Skeletal muscle tissue (tissue), 4 donors: ENCODE results near the gene XRCC3. TPM values are rescaled to one million over a fixed set of nuclear protein-coding genes. Genes with fewer than 3 reads are reported as not detected.
A peak's percentile ranks its signal among the peaks of the same experiment; 100 is the strongest.
"Not testable (repeated sequence)": the region's sequence is repeated elsewhere in the genome, so short reads cannot be mapped to it uniquely, and the experiment has no call there.

Experiments
- H3K27ac ChIP-seq: one replicate; pipeline ENCODE4 v1.7.0; 2013; ENCODE audit warnings: mild to moderate bottlenecking, low read depth, low read length, inconsistent platforms
- H3K27me3 ChIP-seq, 3 donors: one replicate each; pipeline ENCODE4 v1.7.0; 2013; ENCODE audit warnings: low read length in 3 of 3; ENCODE audit not compliant: control insufficient read depth in 3 of 3, insufficient read depth in 3 of 3
- H3K36me3 ChIP-seq, 3 donors: one replicate each; pipeline ENCODE4 v1.7.0; 2013; ENCODE audit warnings: low read length in 3 of 3; ENCODE audit not compliant: control insufficient read depth in 3 of 3, insufficient read depth in 3 of 3
- H3K4me1 ChIP-seq, 3 donors: one replicate each; pipeline ENCODE4 v1.7.0; 2013; ENCODE audit warnings: low read length in 3 of 3, mild to moderate bottlenecking in 3 of 3; ENCODE audit not compliant: control insufficient read depth in 3 of 3, insufficient read depth in 3 of 3
- H3K4me3 ChIP-seq, 3 donors: one replicate each; pipeline ENCODE4 v1.7.0; 2013; ENCODE audit warnings: low read length in 3 of 3
- H3K9ac ChIP-seq, 3 donors: one replicate each; pipeline ENCODE4 v1.7.0; 2013; ENCODE audit warnings: low read length in 3 of 3, mild to moderate bottlenecking in 3 of 3, moderate library complexity in 2 of 3, low read depth in 1 of 3
- H3K9me3 ChIP-seq, 3 donors: one replicate each; pipeline ENCODE4 v1.7.0; 2013; ENCODE audit warnings: low read length in 3 of 3; ENCODE audit not compliant: control insufficient read depth in 3 of 3
- total RNA-seq: library from RNA; depleted of rRNA; stranded (reverse); fragments of >200 nt; gene quantifications from one replicate; pipeline ENCODE4 v1.2.3, GENCODE V29; 2014
- donor health status: Osteomylitis.

Gene XRCC3
- total RNA-seq, 1 donor from 2014 or later: 2.1 TPM

DNA sequence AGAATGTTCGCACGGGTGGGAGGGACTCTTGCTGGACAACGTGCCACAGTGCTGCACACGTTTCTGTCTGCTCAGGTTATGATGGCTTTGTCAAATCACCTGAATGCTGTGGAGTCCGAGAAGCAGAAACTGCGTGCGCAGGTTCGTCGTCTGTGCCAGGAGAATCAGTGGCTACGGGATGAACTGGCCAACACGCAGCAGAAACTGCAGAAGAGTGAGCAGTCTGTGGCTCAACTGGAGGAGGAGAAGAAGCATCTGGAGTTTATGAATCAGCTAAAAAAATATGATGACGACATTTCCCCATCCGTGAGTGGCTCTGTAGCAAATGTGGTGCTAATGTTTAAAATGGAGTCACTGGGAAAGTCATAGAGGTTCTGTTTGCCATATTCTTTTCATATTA lies 57.8 kb downstream of the XRCC3 start:
- no peak overlapping the region for H3K9ac ChIP-seq

GRCh38 chr14:103656756-103657133 lies 58.5 kb downstream of the XRCC3 start:
- Histone ChIP-seq H3K27ac (no peak overlapping the region), H3K36me3 (peaks cover 47 to 61% (median 47%) of the 10 kb centered on the region in 3 donors), H3K4me3 (no peak overlapping the region), H3K9me3 (no peaks in the 10 kb centered on the region), H3K4me1 (peaks cover 5 to 30% (median 22%) of the 10 kb centered on the region in 3 donors), H3K27me3 (no peaks in the 10 kb centered on the region), H3K9ac (no peak overlapping the region)

More for the DNA sequence above, 57.8 kb downstream of the XRCC3 start:
- Histone ChIP-seq H3K4me3 (no peak overlapping the region), H3K36me3 (peaks cover 51 to 69% (median 53%) of the 10 kb centered on the region in 3 donors), H3K27me3 (no peaks in the 10 kb centered on the region), H3K27ac (no peak overlapping the region), H3K9me3 (no peaks in the 10 kb centered on the region), H3K4me1 (peaks cover 5 to 28% (median 21%) of the 10 kb centered on the region in 3 donors)

GRCh38 chr14:103656031-103656755 lies 59.1 kb downstream of the XRCC3 start:
- Histone ChIP-seq H3K4me1 (peaks cover 10 to 34% (median 26%) of the 10 kb centered on the region in 3 donors), H3K36me3 (peaks cover 44 to 56% (median 44%) of the 10 kb centered on the region in 3 donors), H3K27ac (no peak overlapping the region), H3K4me3 (no peak overlapping the region), H3K27me3 (no peaks in the 10 kb centered on the region), H3K9ac (no peak overlapping the region), H3K9me3 (no peaks in the 10 kb centered on the region)

GRCh38 chr14:103654619-103655018 lies 60.6 kb downstream of the XRCC3 start:
- H3K9me3 ChIP-seq: no peaks in the 10 kb centered on the region
- H3K36me3 ChIP-seq: peaks cover 35 to 42% (median 37%) of the 10 kb centered on the region in 3 donors
- H3K27me3 ChIP-seq: no peaks in the 10 kb centered on the region
- H3K27ac ChIP-seq: no peak overlapping the region
- no peak overlapping the region for H3K9ac ChIP-seq
- H3K4me3 ChIP-seq: no peak overlapping the region
- peaks cover 14 to 37% (median 26%) of the 10 kb centered on the region in 3 donors for H3K4me1 ChIP-seq

- Histone ChIP-seq H3K9me3 (no peaks in the 10 kb centered on the region), H3K27me3 (no peaks in the 10 kb centered on the region), H3K4me3 (no peak overlapping the region), H3K4me1 (peaks cover 14 to 37% (median 26%) of the 10 kb centered on the region in 3 donors), H3K36me3 (peaks cover 31 to 38% (median 32%) of the 10 kb centered on the region in 3 donors), H3K27ac (peak overlapping the region; percentile 5), H3K9ac (peak overlapping the region in 1 of 3 donors; percentile 3)
These were observed 61.4 kb downstream of the XRCC3 start for GRCh38 chr14:103653805-103654204.

- H3K9me3 ChIP-seq, H3K4me3 ChIP-seq, H3K27me3 ChIP-seq: not testable (repeated sequence)
- H3K36me3 ChIP-seq: peaks cover 31 to 38% (median 31%) of the 10 kb centered on the region in 3 donors
- H3K9ac ChIP-seq: peak overlapping the region in 2 of 3 donors; percentile 3 to 21
- H3K27ac ChIP-seq: peak overlapping the region; percentile 5
- peaks cover 14 to 37% (median 26%) of the 10 kb centered on the region in 3 donors for H3K4me1 ChIP-seq
These were observed 61.9 kb downstream of the XRCC3 start for GRCh38 chr14:103653336-103653735.

GRCh38 chr14:103652806-103653205 lies 62.4 kb downstream of the XRCC3 start:
- Histone ChIP-seq H3K4me1 (peaks cover 14 to 36% (median 26%) of the 10 kb centered on the region in 3 donors), H3K36me3 (peaks cover 28 to 34% (median 29%) of the 10 kb centered on the region in 3 donors), H3K9me3 (no peaks in the 10 kb centered on the region), H3K9ac (no peak overlapping the region), H3K4me3 (no peak overlapping the region), H3K27ac (peak overlapping the region; percentile 5), H3K27me3 (no peaks in the 10 kb centered on the region)

GRCh38 chr14:103651585-103651984 lies 63.7 kb downstream of the XRCC3 start:
- no peaks in the 10 kb centered on the region for H3K27me3 ChIP-seq
- H3K4me3 ChIP-seq: no peak overlapping the region
- H3K27ac ChIP-seq: no peak overlapping the region
- no peaks in the 10 kb centered on the region for H3K9me3 ChIP-seq
- peaks cover 17 to 35% (median 26%) of the 10 kb centered on the region in 3 donors for H3K4me1 ChIP-seq
- no peak overlapping the region for H3K9ac ChIP-seq
- peaks cover 16 to 22% (median 16%) of the 10 kb centered on the region in 3 donors for H3K36me3 ChIP-seq

- Histone ChIP-seq H3K4me3 (no peak overlapping the region), H3K4me1 (peaks cover 17 to 30% (median 23%) of the 10 kb centered on the region in 3 donors), H3K36me3 (peaks cover 4 to 8% (median 7%) of the 10 kb centered on the region in 3 donors), H3K27ac (no peak overlapping the region), H3K9ac (no peak overlapping the region), H3K9me3 (no peaks in the 10 kb centered on the region), H3K27me3 (no peaks in the 10 kb centered on the region)
These were observed 65.0 kb downstream of the XRCC3 start for GRCh38 chr14:103650213-103650612.

DNA sequence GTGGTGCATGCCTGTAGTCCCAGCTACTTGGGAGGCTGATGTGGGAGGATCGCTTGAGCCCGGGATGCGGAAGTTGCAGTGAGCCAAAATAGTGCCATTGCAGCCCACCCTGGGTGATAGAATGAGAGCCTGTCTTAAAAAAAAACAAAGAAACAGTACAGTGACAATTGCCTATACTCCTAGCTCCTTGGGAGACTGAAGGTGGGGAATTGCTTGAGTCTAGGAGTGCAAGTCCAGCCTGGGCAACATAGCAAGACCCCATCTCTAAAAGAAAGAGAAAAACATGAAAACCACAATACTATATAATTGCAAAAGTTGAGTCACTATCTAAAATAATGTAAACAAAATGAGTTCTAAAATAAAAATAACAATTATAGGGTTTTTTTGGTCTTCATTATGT lies 66.2 kb downstream of the XRCC3 start:
- H3K4me1 ChIP-seq: peaks cover 17 to 23% (median 18%) of the 10 kb centered on the region in 3 donors
- no peaks in the 10 kb centered on the region for H3K27me3 ChIP-seq
- H3K4me3 ChIP-seq: no peak overlapping the region
- no peak overlapping the region for H3K9ac ChIP-seq
- no peaks in the 10 kb centered on the region for H3K36me3 ChIP-seq
- H3K9me3 ChIP-seq: no peaks in the 10 kb centered on the region
- H3K27ac ChIP-seq: no peak overlapping the region
